PC-9 (cell line): ENCODE results near the gene SLC25A46. TPM values are rescaled to one million over a fixed set of nuclear protein-coding genes. Genes with fewer than 3 reads are reported as not detected.
"Not testable (repeated sequence)": the region's sequence is repeated elsewhere in the genome, so short reads cannot be mapped to it uniquely, and the experiment has no call there.

Experiments used
- BruUV-seq: library from RNA; stranded (reverse); fragments of 400-500 nt; replicated peaks from 2 replicates; lab custom pipeline; 2021; lab: Mats Ljungman, UMichigan
- CTCF ChIA-PET: fragments of 300-600 bp; sonication (Branson Sonifier 250); formaldehyde crosslinking; loops from one replicate; lab custom pipeline; 2022; ENCODE audit warnings: antibody characterized with exemption; lab: Charles Lee
- POLR2A ChIA-PET: fragments of 300-600 bp; sonication (Branson Sonifier 250); formaldehyde crosslinking; loops from one replicate; lab custom pipeline; 2022; ENCODE audit warnings: antibody characterized with exemption; ENCODE audit not compliant: unreplicated experiment; lab: Charles Lee
- DNase-seq, 2 experiments: peaks; one replicate each; pipeline versions ENCODE4 v3.0.0 to v3.0.0-alpha.2; 2015 to 2022; ENCODE audit warnings: mixed read lengths in 1 of 2
- H2AFZ ChIP-seq: fragments of 200-600 bp; sonication (generic); 2 replicates; pipeline ENCODE4 v1.8.1; 2017; ENCODE audit warnings: antibody characterized with exemption
- H3F3A ChIP-seq: fragments of 200-600 bp; sonication (generic); 2 replicates; pipeline ENCODE4 v1.8.1; 2017; ENCODE audit warnings: antibody characterized with exemption, mild to moderate bottlenecking, low read depth; ENCODE audit not compliant: insufficient read depth
- H3K27ac ChIP-seq: fragments of 200-600 bp; sonication (generic); 2 replicates; pipeline ENCODE4 v1.6.1; 2016; ENCODE audit warnings: mixed run types
- H3K27me3 ChIP-seq: fragments of 200-600 bp; sonication (generic); 2 replicates; pipeline ENCODE4 v1.6.1; 2016; ENCODE audit warnings: low read depth, mixed run types; ENCODE audit not compliant: insufficient read depth
- H3K36me3 ChIP-seq: fragments of 200-600 bp; sonication (generic); 2 replicates; pipeline ENCODE4 v1.6.1; 2016; ENCODE audit warnings: low read depth, mixed run types
- H3K4me1 ChIP-seq: fragments of 200-600 bp; sonication (generic); replicated peaks from 2 replicates; pipeline ENCODE4 v1.6.1; 2016; ENCODE audit warnings: mixed run types; ENCODE audit not compliant: insufficient read depth
- H3K4me2 ChIP-seq: fragments of 200-600 bp; sonication (generic); 2 replicates; pipeline ENCODE4 v1.6.1; 2017; ENCODE audit warnings: mixed run types
- H3K4me3 ChIP-seq: fragments of 200-600 bp; sonication (generic); 2 replicates; pipeline ENCODE4 v1.6.1; 2016; ENCODE audit warnings: mixed run types
- H3K79me2 ChIP-seq: fragments of 200-600 bp; sonication (generic); 2 replicates; pipeline ENCODE4 v1.6.1; 2017; ENCODE audit warnings: low read depth, mixed run types
- H3K9me2 ChIP-seq: fragments of 200-600 bp; sonication (generic); 2 replicates; pipeline ENCODE4 v1.8.1; 2017; ENCODE audit warnings: mild to moderate bottlenecking; ENCODE audit not compliant: insufficient read depth
- H3K9me3 ChIP-seq: fragments of 200-600 bp; sonication (generic); 2 replicates; pipeline ENCODE4 v1.8.1; 2016; ENCODE audit warnings: low read depth; ENCODE audit not compliant: insufficient read depth
- H4K20me1 ChIP-seq: fragments of 200-600 bp; sonication (generic); 2 replicates; pipeline ENCODE4 v1.8.1; 2017; ENCODE audit not compliant: insufficient read depth
- CTCF ChIP-seq: fragments of 200-600 bp; sonication (generic); conservative IDR thresholded peaks from 2 replicates; pipeline ENCODE4 v1.6.1; 2017; ENCODE audit warnings: mixed run types, antibody characterized with exemption, mild to moderate bottlenecking, moderate library complexity
- EZH2 ChIP-seq: fragments of 200-600 bp; sonication (generic); IDR thresholded peaks from 2 replicates; pipeline ENCODE4 v1.8.0; 2017; ENCODE audit warnings: antibody characterized with exemption, low read depth
- intact Hi-C: fragments of 100-400 bp; cut with micrococcal nuclease; formaldehyde crosslinking; loops from one replicate; pipeline ENCODE4 v1.10.0; 2022; ENCODE audit not compliant: unreplicated experiment
- total RNA-seq: library from RNA; stranded (reverse); gene quantifications from 2 replicates; pipeline ENCODE4 v1.2.3, GENCODE V29; 2021

Gene SLC25A46
- total RNA-seq, 1 experiment from 2014 or later = 29.0 TPM

DNA sequence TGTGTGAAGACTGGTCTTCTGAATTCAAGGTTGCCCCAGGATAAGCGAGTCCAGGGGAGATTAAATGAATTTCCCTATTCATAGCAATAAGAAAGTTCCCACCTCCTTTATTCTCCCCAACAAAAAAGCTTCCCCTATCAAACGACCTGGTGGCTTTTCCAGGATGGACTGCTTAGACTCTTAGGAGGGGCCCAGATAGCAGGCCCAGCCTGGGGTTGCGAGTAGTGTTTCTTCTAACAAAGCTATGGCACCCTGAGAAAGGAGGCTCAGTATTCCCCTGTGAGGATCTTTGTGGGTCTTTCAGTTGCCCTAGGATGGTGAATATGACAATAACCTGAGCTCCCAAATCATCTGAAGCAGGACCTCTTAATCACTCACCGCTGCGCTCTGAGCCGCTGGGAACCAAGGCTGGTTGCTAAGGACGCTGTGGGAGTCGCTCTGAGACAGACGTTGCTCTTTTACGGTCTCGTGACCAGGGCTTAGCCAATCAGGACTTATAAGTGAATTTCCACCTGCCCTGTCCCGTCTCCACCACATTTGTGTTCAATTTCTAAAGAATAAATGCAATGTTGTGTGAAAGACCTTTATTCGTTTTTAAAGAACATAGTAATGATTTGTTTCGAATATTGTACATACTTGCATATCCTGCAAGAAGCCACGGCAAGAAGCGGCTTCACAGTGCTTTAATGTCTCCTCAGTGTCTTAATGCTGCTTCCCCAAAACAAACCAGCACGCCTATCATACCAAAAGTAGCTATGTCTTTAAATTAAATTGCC, 12.4 kb upstream of the SLC25A46 start, which contains the start of gene TMEM232:
Gene TMEM232 (minus strand): TSS at position 423 of the 776 bp plus-strand sequence. CDS start 59,319 bp downstream, outside the sequence.
- TF ChIP-seq CTCF (no peak), EZH2 (no peak)
- Histone ChIP-seq H3K27me3 (no peaks in the 10 kb centered on the region), H3K27ac (no peak within 1 kb of the TSS), H3K9me2 (no peaks in the 10 kb centered on the region), H3F3A (no peaks in the 10 kb centered on the region), H3K36me3 (no peaks in the 10 kb centered on the region), H3K9me3 (no peaks in the 10 kb centered on the region), H3K4me3 (peak within 1 kb of the TSS; percentile 67), H2AFZ (peak within 1 kb of the TSS; percentile 90), H3K79me2 (no peaks in the 10 kb centered on the region), H3K4me2 (peak within 1 kb of the TSS; percentile 96), H4K20me1 (no peaks in the 10 kb centered on the region), H3K4me1 (no peaks in the 10 kb centered on the region)
- ChIA-PET CTCF (interaction anchor here (0.6 kb wide), 1 partner anchor 11 kb away, joined by 3 read pairs; no protein-coding TSS in a partner anchor), POLR2A (no interaction called here)
- intact Hi-C loops = no loop called here
- DNase-seq = peak; percentile 62 to 68
- BruUV-seq = no TSS peak

- Histone ChIP-seq H4K20me1 (no peaks in the 10 kb centered on the region), H3K9me3 (no peaks in the 10 kb centered on the region), H3K27ac (no peak overlapping the region), H3K36me3 (no peaks in the 10 kb centered on the region), H3K27me3 (no peaks in the 10 kb centered on the region), H3K4me2 (peak overlapping the region; percentile 96), H3F3A (no peaks in the 10 kb centered on the region), H3K4me3 (peak overlapping the region; percentile 67), H3K4me1 (no peaks in the 10 kb centered on the region), H3K9me2 (no peaks in the 10 kb centered on the region), H2AFZ (peak overlapping the region; percentile 90), H3K79me2 (no peaks in the 10 kb centered on the region)
- no peak for DNase-seq
- no TSS peak for BruUV-seq
- ChIA-PET POLR2A (no interaction called here), CTCF (interaction anchor here (0.6 kb wide), 1 partner anchor 10 kb away, joined by 3 read pairs; no protein-coding TSS in a partner anchor)
- TF ChIP-seq EZH2 = no peak
- TF ChIP-seq CTCF = peak; percentile 41; the same call in 1 of the 2 replicates
- intact Hi-C loops = no loop called here
Observed at GRCh38 chr5:110727025-110727314, 11.8 kb upstream of the SLC25A46 start.

DNA sequence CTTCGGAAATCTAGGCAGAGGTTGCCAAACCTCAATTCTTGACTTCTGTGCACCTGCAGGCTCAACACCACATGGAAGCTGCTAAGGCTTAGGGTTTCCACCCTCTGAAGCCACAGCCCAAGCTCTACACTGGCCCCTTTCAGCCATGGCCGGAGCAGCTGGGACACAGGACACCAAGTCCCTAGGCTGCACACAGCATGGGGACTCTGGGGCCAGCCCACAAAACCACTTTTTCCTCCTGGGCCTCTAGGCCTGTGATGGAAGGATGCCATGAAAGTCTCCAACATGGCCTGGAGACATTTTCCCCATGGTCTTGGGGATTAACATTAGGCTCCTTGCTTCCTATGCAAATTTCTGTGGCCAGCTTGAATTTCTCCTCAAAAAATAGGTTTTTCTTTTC, 7.3 kb upstream of the SLC25A46 start:
- intact Hi-C loops = not testable (repeated sequence)

More for the DNA sequence above, 7.3 kb upstream of the SLC25A46 start:
- H3K79me2 ChIP-seq, H3K4me3 ChIP-seq, H2AFZ ChIP-seq, H3K9me3 ChIP-seq, H4K20me1 ChIP-seq, H3K9me2 ChIP-seq, DNase-seq, POLR2A ChIA-PET, H3K27ac ChIP-seq, H3K36me3 ChIP-seq, CTCF ChIA-PET, H3K4me1 ChIP-seq, BruUV-seq, H3K4me2 ChIP-seq, H3K27me3 ChIP-seq, H3F3A ChIP-seq: not testable (repeated sequence)
